H1 (cell line): Measurements from ENCODE around the gene ASAP2. TPM values are rescaled to one million over a fixed set of nuclear protein-coding genes. Genes with fewer than 3 reads are reported as not detected.

ENCODE experiments used
- CBX8 ChIP-seq: fragments of 300-800, 300-1000 bp; sonication (generic); IDR thresholded peaks from 2 replicates; pipeline ENCODE4 v1.7.1; 2016; ENCODE audit warnings: low read depth, low read length, borderline replicate concordance
- CEBPB ChIP-seq: IDR thresholded peaks from 2 replicates; pipeline ENCODE4 v1.6.1; 2012; ENCODE audit warnings: low read depth, low read length
- EP300 ChIP-seq, 2 experiments: IDR thresholded peaks; 1 replicate in 1 of 2; 2 replicates in 1 of 2; pipeline ENCODE4 v1.6.1; 2011 to 2012; ENCODE audit warnings: low read depth in 2 of 2, low read length in 2 of 2, mild to moderate bottlenecking in 2 of 2, borderline replicate concordance in 1 of 2, inconsistent platforms in 1 of 2, moderate library complexity in 1 of 2
- FOSL1 ChIP-seq: IDR thresholded peaks from 2 replicates; pipeline ENCODE4 v1.6.1; 2011; ENCODE audit warnings: mild to moderate bottlenecking, low read depth, low read length, moderate library complexity; ENCODE audit not compliant: insufficient read depth
- HDAC2 ChIP-seq, 2 experiments: fragments of 300-600 bp in 1 of 2; sonication (generic) in 1 of 2; IDR thresholded peaks; 2 replicates each; pipeline ENCODE4 v1.6.1; 2011 to 2012; ENCODE audit warnings: low read depth in 2 of 2, low read length in 2 of 2, mild to moderate bottlenecking in 2 of 2, moderate library complexity in 2 of 2, borderline replicate concordance in 1 of 2, inconsistent platforms in 1 of 2
- JUN ChIP-seq: IDR thresholded peaks from 2 replicates; pipeline ENCODE4 v1.6.1; 2011; ENCODE audit warnings: low read depth, mild to moderate bottlenecking, improper control_type of control experiment, low read length
- JUND ChIP-seq: IDR thresholded peaks from 2 replicates; pipeline ENCODE4 v1.6.1; 2011; ENCODE audit warnings: mild to moderate bottlenecking, improper control_type of control experiment, low read length
- KDM1A ChIP-seq: fragments of 200-600, 300-600 bp; sonication (generic); IDR thresholded peaks from 2 replicates; pipeline ENCODE4 v1.7.1; 2016; ENCODE audit warnings: mild to moderate bottlenecking, low read length, borderline replicate concordance
- KDM4A ChIP-seq: IDR thresholded peaks from one replicate; pipeline ENCODE4 v1.7.1; 2012; ENCODE audit warnings: low read depth, mild to moderate bottlenecking, moderate library complexity, low read length, inconsistent platforms; ENCODE audit not compliant: severe bottlenecking
- NANOG ChIP-seq: IDR thresholded peaks from 2 replicates; pipeline ENCODE4 v1.6.1; 2011; ENCODE audit warnings: low read length, low read depth, mild to moderate bottlenecking, inconsistent platforms; ENCODE audit not compliant: insufficient read depth, poor library complexity, severe bottlenecking
- RAD21 ChIP-seq, 2 experiments: IDR thresholded peaks in 1 of 2; conservative IDR thresholded peaks in 1 of 2; 2 replicates each; pipeline ENCODE4 v1.6.1; 2011; ENCODE audit warnings: low read depth in 2 of 2, low read length in 2 of 2, improper control_type of control experiment in 1 of 2, inconsistent platforms in 1 of 2, mild to moderate bottlenecking in 1 of 2, moderate library complexity in 1 of 2
- RBBP5 ChIP-seq: IDR thresholded peaks from 2 replicates; pipeline ENCODE4 v1.7.1; 2012; ENCODE audit warnings: low read depth, mild to moderate bottlenecking, inconsistent platforms, low read length, moderate library complexity, borderline replicate concordance
- RFX5 ChIP-seq: IDR thresholded peaks from 2 replicates; pipeline ENCODE4 v1.6.1; 2011; ENCODE audit warnings: low read depth, low read length, improper control_type of control experiment, borderline replicate concordance
- RNF2 ChIP-seq: fragments of 200-900, 300-1000 bp; sonication (generic); IDR thresholded peaks from 2 replicates; pipeline ENCODE4 v1.7.1; 2016; ENCODE audit warnings: borderline replicate concordance, low read depth, mild to moderate bottlenecking, antibody characterized with exemption, low read length; ENCODE audit not compliant: poor library complexity, severe bottlenecking; ENCODE audit errors: missing control alignments
- SIN3A ChIP-seq, 2 experiments: IDR thresholded peaks in 1 of 2; conservative IDR thresholded peaks in 1 of 2; 2 replicates each; pipeline ENCODE4 v1.6.1; 2011 to 2012; ENCODE audit warnings: low read length in 2 of 2, improper control_type of control experiment in 1 of 2, low read depth in 1 of 2, mild to moderate bottlenecking in 1 of 2
- SIX5 ChIP-seq: IDR thresholded peaks from 2 replicates; pipeline ENCODE4 v1.6.1; 2011; ENCODE audit warnings: mild to moderate bottlenecking, low read depth, low read length
- SP2 ChIP-seq: IDR thresholded peaks from 2 replicates; pipeline ENCODE4 v1.6.1; 2012; ENCODE audit warnings: mild to moderate bottlenecking, low read length, inconsistent platforms
- SP4 ChIP-seq: IDR thresholded peaks from 2 replicates; pipeline ENCODE4 v1.6.1; 2012; ENCODE audit warnings: low read length, inconsistent platforms
- USF2 ChIP-seq: IDR thresholded peaks from 2 replicates; pipeline ENCODE4 v1.6.1; 2011; ENCODE audit warnings: low read length, improper control_type of control experiment
- YY1 ChIP-seq: IDR thresholded peaks from 2 replicates; pipeline ENCODE4 v1.6.1; 2011; ENCODE audit warnings: low read depth, mild to moderate bottlenecking, low read length
- ZNF274 ChIP-seq: IDR thresholded peaks from 2 replicates; pipeline ENCODE4 v1.7.0; 2012; ENCODE audit warnings: low read length, borderline replicate concordance; ENCODE audit errors: extremely low read depth
- polyA plus RNA-seq, 7 experiments: library from polyadenylated mRNA; depleted of rRNA in 3 of 7; stranded (reverse) in 5 of 7; unstranded in 2 of 7; fragments of >200 nt in 5 of 7; fragments of 200-250 nt in 2 of 7; gene quantifications; 1 replicate in 5 of 7; 2 replicates in 1 of 7; 4 replicates in 1 of 7; pipeline versions ENCODE4 v1.2.1 to v1.2.3, GENCODE V29; 2011 to 2013; ENCODE audit warnings: missing spikeins in 2 of 7, mixed read lengths in 2 of 7
- total RNA-seq: library from RNA; stranded (reverse); fragmentation: NEBNext Ultra II Directional; extraction: Animal tissue kit (Norgen Biotek cat#: 25700); gene quantifications from 2 replicates; pipeline ENCODE4 v1.2.1, GENCODE V29; 2021

Gene ASAP2
- total and polyA plus RNA-seq, 2 of the 8 experiments (the other 6 are each of a cell fraction or from before 2014, with no cell fraction given): 10.2 to 18.7 TPM

- TF ChIP-seq SP4: no peak
- peak in 1 of 2 experiments; percentile 39; a peak in 1 of 4 replicates for TF ChIP-seq SIN3A (conservative IDR thresholded peaks at IDR 0.05 in 1 of 2, IDR thresholded peaks at IDR 0.05 in 1 of 2; ENCODE audit: low read depth in 1 of 2, low read length in 2 of 2)
- TF ChIP-seq RNF2: no peak
- TF ChIP-seq NANOG: no peak
- TF ChIP-seq USF2: no peak
- TF ChIP-seq KDM4A: no peak
- TF ChIP-seq JUN: no peak
- TF ChIP-seq JUND: no peak
- 0 out of 4 replicates have a peak, but pooled peaks of 1 of the 2 experiments have one; percentile 4 for TF ChIP-seq RAD21 (IDR thresholded peaks at IDR 0.05 in 1 of 2, conservative IDR thresholded peaks at IDR 0.05 in 1 of 2; ENCODE audit: low read depth in 2 of 2, low read length in 2 of 2)
- TF ChIP-seq RBBP5: 0 out of 2 replicates have a peak, but pooled peaks have one; percentile 36
- TF ChIP-seq ZNF274: no peak
- TF ChIP-seq HDAC2 (IDR thresholded peaks at IDR 0.05; ENCODE audit: borderline replicate concordance in 1 of 2, low read depth in 2 of 2, low read length in 2 of 2): peak in 1 of 2 experiments; percentile 68; a peak in 1 of 4 replicates
- TF ChIP-seq SIX5: no peak
- no peak for TF ChIP-seq EP300 (IDR thresholded peaks at IDR 0.05; ENCODE audit: borderline replicate concordance in 1 of 2, low read depth in 2 of 2, low read length in 2 of 2)
- TF ChIP-seq CBX8: no peak
- TF ChIP-seq CEBPB: no peak
- no peak for TF ChIP-seq FOSL1
- no peak for TF ChIP-seq RFX5
- TF ChIP-seq KDM1A: no peak
- no peak for TF ChIP-seq YY1
- TF ChIP-seq SP2: no peak
Measured at GRCh38 chr2:9207641-9208311, 1.2 kb downstream of the ASAP2 start (continued).
